GM21381 (cell line): ENCODE measurements around the gene ZBTB44.

Experiments used
- ATAC-seq: cut with Tn5 transposase; IDR thresholded peaks from one replicate; pipeline ENCODE4 v1.9.1; 2021; ENCODE audit warnings: mild to moderate bottlenecking, moderate library complexity; ENCODE audit not compliant: unreplicated experiment

Gene ZBTB44

DNA sequence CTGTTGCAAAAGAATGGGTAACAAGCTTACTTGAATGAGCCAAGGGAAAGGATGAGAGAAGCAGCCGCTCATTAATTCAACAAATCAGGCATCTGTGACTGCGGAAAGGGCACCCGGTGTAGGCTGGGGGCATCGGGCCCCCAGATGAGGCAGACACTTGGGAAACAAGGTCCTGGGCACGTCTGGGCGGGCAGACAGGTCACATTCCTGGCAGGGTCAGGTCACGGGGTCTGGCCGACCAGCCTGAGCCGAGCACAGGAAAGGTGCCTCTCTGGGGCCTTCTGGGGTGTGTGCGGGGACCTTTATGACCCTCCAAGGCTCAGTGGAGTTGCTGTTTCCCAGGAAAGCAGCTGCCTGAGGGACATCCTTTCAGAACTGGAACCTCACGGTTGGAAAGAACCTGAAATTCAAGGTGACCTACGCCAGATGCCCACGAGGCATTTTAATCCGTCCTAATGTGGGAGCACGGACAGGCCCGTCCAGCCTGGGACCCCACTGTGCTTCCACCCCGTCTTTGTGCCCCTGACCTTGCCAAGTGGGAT is 98.1 kb downstream of the ZBTB44 start:
- no peak for ATAC-seq

DNA sequence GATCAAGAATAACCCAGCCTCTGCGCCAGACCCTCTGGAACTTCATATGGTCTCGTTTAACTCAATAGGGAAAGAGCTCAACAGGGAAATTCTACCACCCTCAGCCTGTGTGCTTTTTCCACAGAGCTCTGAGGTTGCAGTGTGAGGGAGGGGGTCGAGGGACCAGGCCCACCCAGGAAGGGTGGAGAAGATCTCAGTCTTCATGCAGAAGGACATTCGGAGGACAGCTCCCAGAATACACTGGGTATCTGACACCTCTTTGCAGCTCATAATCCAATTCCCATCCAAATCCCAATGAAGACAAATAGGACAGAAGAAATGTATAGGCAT is 98.5 kb downstream of the ZBTB44 start:
- ATAC-seq = no peak

DNA sequence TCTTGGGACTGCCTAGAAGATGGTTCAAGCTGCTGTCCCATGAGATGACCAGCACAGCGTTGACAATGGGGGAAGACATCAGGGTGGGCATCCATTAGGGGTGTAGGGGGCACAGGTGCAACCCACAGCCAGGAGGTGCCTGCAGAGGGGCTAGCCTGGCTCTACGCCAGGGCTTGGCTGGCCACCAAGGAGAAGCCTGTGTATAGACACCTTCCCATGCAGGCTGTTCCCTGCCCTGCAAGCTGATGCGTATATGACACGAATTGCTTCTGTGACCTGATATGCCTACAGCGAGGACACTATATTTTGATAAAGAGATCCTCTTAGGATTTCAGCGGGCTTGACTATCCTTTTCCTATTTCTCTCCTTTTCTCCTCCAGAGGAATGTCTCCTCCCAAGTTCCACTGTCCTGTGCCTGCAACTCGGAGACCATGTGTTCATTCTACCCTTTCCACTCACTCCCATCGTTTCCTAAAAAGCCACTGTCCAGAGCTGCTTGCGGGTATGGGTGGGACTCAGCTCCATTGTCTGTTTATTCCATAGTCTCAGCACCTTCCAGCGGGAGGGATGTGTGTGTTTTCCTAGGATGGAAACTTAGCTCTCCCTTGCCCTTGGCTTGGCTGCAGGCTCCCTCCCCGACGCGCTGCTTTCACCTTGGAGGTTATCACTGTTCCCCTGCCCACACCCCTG is 99.0 kb downstream of the ZBTB44 start:
- no peak for ATAC-seq

DNA sequence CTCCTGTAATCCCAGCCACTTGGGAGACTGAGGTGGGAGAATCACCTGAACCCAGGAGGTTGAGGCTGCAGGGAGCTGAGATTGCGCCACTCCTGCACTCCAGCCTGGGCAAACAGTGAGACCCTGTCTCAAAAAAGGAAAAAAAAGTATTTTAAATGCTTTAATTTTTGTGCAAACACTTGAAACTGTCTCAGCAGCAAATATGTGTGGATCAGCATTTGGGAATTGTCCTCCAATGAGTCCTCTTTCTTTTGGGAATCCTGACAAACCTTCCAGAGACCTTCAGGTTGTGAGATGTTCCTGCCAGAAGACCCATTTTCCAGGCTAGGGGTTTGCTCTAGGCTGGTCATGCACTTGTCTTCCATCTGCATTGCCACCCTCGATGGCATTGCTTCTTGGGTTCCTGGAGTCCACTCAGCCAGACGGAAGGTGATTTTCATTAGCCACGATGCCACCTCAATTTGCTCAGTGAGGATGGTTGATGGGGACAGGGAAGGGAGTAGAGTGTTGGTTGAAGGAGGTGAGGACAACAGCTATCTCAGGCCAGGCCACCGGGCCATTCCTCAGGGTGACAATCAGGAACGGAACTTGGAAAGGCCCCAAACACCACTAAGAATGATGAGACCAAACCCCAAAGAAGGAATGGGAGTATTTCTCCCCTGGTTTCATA is 99.7 kb downstream of the ZBTB44 start:
- ATAC-seq = no peak

DNA sequence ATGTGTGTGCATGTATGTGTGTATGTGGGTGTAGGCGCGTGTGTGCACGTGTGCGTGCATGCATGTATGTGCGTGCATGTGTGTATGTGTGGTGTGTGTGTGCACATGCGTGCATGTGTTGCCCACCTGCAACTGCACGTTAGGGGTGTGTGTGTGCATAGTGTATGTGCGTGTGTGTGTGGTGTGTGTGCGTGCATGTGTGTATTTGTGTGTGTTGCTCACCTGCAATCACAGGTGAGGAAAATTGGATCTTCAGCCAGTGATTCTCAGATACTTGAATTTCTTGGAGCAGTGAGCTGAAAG is 100.8 kb downstream of the ZBTB44 start:
- no peak for ATAC-seq

DNA sequence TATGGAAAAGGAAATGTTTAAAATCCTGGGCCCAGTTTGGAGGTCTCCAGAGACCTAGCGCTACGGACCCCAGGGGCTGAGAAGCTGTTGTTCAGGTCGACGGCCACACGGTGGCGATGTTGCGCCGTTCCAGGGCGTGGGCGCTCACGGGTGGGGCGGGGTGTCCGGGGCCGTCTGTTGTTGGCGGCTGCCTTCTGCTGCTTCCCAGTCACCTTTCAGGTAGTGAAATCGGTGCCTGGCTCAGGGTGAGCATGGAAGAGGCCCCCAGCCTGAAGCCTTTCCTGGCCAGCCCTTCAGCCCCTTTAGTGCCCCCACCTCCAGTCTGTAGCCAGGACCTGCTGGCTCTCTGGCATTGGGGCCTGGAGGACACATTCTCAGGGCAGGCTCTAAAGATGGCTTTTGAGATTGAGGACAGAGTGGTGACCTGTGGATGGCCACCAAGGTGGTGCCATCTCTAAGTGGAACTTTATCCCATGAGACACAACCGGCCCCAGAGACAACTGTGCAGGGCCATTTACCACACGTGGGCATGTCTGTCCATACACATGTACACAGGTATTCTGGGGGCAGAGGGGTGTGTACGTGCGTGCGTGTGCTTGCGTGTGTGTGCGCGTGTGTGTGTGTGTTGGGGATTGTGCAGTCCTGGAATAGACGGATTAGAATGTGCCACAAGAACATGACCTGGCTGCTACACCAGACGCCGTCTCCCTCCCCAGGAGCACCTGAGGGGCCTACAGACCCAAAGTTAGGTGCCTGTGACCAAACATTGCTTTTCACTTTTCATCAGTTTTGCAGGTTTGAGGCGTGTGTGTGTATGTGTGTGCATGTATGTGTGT is 101.4 kb downstream of the ZBTB44 start:
- peak; percentile 70 for ATAC-seq

DNA sequence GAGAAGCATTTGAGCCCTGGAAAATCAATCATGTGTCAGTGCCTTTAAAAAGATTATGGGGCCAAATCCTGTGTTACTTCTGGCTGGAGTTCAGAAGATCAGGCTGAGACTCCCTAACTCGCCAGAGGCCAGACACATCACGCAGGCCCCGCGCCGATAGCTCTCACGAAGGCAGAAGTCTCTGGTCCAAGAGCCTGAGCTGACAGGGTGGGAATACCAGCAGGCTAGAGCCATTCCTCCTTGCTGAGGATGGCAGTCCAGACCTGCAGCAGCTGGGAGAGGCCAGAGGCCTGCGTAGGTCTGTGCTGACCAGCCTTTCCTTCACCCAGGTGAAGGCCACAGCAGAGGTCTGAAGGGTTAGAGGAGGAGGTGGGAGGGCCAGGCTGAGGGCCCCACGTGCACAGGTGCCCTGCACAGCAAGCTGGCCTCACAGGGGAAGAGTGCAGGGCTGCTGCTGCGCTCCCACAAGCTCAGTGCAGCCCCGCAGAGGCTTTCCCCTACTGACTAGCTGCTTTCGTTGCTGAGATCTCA is 102.2 kb downstream of the ZBTB44 start:
- no peak for ATAC-seq

DNA sequence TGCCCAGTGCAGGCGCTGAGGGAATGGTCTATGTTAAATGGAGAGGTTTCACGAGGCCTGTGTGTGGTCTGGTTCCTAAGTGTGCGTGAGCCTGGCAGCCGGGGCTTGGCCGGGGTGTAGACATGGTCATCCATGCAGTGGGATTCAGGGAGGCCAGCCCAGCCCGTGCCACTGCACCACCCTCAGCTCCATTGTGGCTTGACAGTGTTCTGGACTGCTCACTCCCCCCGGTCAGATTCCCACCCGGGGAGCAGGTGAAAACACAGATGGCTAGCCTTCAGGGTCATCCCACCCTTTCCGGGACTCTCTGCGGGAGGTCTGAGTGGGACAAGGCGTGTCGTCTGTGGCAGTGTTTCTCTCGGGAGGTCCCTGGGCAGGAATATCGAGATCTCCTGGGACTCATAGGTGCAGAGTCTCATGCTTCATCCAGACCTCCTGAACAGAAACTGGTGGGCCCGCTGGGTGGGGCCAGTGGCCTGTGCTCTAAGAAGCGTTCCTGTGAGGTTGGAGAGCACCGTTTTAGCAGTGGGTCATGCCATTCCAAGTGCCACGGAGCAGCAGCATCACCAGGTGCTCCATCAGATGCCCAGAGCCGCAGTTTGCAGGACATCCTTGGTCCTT is 102.8 kb downstream of the ZBTB44 start:
- ATAC-seq = no peak

DNA sequence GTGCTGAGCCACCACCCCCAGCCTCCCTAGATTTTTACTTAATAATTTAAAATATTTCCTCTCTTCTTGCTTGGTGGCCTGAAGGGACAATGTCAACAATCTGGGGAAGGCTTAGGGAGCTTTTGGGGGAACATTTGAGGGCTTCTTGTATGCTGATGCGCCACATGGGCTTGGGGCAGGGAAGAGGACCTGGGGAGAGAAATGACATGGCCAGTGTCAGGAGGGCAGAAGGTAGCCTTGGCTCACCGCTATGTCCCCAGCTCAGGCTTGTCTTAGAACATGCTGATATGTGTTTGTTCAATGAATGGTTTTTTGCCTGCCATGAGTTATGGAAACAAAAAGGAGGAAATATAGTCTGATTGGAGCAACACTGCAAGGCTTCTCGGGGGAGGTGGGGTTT is 103.6 kb downstream of the ZBTB44 start:
- no peak for ATAC-seq

DNA sequence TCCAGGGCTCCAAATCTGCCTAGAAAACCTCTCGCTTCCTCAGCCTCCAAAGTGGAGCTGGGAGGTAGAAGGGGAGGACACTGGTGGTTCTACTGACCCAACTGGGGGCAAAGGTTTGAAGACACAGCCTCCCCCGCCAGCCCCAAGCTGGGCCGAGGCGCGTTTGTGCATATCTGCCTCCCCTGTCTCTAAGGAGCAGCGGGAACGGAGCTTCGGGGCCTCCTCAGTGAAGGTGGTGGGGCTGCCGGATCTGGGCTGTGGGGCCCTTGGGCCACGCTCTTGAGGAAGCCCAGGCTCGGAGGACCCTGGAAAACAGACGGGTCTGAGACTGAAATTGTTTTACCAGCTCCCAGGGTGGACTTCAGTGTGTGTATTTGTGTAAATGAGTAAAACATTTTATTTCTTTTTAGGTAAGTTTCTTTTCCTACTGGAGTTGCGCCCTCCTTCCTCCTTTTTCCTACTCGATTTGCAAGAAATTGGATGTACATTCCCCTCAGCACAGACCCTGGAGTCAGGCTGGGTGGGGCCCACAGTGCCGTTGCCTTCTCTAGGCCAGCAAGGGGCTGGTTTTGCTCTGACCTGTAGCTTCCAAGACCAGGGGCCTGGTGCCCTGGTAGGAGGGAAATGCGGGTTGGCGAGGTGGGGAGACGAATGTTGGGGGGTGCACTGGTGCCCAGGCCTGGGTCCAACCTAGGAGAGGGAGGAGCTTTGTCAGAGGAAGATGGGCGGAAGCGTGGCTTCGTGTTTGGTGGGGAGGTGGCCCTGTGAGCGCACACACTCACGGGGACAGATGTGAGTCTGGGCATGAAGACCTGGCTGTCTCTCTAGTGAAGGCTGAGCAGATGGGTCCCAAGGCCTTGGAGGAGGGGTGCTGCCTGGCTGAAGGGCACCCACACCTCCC is 104.5 kb downstream of the ZBTB44 start:
- no peak for ATAC-seq

DNA sequence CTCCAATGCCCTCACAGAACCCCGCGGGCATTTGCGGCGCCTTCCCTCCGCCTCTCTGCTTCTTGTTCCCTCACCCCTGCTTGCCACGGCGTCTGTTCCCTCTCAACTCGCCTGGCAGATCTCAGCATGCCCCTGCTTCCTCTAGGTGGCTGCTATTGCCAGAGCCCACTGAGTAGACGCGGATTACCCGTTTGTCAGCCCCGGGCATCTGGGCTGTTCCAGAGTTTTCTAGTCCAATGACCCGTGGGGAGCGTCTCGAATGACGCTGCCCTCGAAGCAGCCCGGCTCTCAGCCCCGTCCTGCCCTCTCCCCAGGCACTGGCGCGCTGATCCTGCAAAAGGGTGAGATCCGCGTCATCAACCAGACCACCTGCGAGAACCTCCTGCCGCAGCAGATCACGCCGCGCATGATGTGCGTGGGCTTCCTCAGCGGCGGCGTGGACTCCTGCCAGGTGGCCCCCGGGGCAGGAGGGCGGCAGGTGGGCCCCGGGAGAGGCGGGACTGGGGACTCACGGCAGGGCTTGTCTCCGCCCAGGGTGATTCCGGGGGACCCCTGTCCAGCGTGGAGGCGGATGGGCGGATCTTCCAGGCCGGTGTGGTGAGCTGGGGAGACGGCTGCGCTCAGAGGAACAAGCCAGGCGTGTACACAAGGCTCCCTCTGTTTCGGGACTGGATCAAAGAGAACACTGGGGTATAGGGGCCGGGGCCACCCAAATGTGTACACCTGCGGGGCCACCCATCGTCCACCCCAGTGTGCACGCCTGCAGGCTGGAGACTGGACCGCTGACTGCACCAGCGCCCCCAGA is 105.4 kb downstream of the ZBTB44 start:
- ATAC-seq = no peak

DNA sequence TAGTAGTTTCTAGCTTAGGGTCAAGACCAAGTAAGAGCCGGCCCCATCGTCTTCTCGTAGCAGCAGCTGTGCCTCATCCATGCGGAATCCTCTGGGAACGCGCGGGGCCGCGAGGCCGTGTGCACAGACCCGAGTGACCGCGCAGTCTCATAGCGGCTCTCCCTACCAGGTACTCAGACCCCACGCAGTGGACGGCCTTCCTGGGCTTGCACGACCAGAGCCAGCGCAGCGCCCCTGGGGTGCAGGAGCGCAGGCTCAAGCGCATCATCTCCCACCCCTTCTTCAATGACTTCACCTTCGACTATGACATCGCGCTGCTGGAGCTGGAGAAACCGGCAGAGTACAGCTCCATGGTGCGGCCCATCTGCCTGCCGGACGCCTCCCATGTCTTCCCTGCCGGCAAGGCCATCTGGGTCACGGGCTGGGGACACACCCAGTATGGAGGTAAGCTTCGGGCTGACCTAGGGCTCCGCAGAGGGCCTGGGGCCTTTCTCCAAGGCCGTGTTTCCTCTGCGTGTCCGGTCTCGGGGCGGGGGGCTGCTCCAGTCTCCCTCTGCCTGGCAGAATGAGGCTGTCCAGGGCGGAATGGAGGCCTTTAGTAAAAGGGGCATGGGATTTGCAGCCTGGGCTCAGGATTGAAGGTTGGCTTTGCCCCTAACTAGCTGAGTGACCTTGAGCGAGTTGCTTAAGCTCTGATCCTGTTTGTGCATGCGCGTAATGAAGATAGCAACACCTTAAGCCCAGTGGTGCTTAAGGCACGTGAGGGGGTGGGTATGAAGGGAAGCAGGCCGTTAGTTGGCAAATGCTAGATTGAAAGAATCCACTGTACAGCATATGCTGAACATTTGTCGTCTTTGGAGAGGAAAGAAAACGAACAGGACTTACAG is 106.2 kb downstream of the ZBTB44 start:
- no peak for ATAC-seq

DNA sequence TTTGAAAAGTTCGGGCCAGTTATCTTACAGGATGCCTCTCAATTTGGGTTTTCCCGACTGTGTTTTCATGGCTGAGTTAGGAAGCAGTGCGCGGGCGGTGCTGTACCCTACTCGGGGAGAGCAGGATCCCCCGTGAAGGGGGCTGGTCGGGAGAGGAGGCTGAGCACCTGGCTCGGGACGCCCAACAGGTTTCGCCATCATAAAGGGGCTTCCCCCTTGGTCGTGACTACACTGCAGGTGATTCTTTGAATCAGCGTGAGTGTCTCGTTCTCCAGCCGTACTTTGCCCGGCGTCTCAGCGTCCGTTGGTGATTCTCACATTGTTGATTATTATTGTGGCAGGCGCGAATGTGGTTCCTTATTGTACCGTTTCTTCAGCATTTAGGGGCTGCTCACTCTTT is 108.6 kb downstream of the ZBTB44 start:
- ATAC-seq = no peak

DNA sequence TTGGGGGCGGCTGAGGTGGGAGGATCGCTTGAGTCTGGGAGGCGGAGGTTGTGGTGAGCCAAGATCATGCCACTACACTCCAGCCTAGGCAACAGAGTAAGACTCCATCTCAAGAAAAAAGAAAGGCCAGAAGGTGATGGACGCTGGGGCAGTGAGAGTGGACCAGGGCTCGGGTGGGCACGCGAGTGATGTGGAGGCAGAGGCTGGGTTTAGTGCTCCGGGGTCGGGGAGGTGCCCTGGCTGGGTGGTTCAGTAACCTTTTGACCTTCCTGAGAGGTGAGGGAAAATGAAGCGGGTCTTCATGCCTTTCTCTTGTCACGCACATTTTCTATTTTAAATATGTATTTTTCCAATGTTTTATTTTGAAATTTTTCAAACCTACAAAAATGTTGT is 110.0 kb downstream of the ZBTB44 start:
- ATAC-seq = no peak

DNA sequence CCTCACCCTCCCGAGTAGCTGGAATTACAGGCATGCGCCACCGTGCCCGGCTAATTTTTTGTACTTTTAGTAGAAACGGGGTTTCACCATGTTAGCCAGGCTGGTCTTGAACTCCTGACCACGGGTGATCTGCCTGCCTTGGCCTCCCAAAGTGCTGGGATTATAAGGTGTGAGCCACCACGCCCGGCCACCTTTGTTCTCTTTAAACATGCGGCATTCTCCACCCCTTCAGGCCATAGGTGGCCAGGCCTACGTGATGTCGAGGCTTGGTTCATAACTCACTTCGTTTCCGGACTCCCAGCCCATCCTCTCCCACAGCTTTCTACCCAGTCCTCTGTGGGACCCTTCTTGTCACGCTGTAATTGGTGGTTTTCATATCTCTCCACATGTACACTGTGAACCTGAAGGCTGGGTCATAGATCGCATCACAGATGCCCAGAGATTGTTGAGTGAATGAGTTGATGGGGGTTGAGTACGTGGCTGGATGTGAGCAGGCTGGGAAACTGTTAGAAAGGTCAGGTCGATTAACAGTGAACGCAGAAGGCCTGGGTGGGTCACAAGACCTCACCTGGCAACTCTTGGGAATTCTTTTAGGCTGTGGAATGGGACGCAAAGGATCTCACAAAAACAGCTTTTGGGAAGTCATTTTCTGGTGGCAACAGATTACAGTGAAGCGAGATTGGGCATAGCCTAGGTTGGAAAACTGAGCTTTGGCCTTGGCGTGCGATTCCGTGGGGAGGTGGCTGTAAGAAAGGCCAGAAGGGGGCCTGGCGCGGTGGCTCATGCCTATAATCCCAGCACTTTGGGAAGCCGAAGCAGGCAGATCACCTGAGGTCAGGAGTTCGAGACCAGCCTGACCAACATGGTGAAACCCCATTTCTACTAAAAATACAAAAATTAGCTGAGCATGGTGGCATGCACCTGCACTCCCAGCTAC is 110.7 kb downstream of the ZBTB44 start:
- no peak for ATAC-seq

DNA sequence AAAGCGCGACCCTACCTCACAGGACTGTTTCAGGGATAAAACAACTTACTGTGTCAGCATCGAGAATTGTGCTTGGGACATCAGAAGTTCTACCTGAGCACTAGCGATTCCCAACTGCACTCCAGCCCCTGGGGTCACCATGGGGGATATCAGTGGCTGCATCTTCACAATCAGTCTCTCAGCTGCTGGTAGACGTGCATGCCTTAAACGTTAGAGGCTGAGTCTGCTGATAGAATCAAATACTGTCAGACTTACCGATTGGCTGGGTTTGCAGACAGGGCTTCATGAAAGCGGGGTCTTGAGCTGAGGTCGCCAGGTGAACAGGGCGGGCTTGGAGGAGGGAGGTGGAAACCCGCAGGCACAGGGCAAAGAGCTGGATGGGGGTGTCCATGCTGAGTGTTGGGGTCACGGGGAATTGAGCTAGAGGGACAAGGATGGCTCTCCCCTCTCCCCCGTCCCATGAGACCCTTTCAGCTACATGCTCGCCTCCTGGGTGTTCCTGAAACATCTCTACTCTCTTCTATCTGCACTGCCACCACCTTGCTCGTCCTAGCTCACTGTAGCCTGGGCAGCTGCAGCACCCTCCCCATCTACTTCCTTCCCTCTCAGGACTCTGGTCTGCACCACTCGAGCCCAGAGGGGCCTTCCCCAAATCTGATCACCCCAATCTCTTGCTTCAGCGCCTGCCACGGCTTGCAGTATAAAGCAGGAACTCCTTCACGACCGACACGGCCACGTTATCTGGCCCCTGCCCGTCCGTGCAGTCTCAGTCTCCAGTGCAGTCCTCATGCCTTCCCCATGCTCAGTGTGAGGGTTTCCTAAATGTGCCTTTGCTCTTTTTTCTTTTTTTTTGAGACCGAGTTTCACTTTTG is 111.7 kb downstream of the ZBTB44 start:
- ATAC-seq = no peak
